HG03571 (cell line): ENCODE data around the gene SPI1.

ENCODE experiments used
- ATAC-seq: cut with Tn5 transposase; IDR thresholded peaks from one replicate; pipeline ENCODE4 v1.9.1; 2021; ENCODE audit not compliant: unreplicated experiment

The SPI1 gene

GRCh38 chr11:47407746-47408590 is 29.6 kb upstream of the SPI1 start, which contains the start of gene SLC39A13:
SLC39A13 (plus strand) TSS chr11:47408590; CDS start chr11:47410095, 1,505 bp downstream.
- peak; percentile 83 for ATAC-seq

DNA sequence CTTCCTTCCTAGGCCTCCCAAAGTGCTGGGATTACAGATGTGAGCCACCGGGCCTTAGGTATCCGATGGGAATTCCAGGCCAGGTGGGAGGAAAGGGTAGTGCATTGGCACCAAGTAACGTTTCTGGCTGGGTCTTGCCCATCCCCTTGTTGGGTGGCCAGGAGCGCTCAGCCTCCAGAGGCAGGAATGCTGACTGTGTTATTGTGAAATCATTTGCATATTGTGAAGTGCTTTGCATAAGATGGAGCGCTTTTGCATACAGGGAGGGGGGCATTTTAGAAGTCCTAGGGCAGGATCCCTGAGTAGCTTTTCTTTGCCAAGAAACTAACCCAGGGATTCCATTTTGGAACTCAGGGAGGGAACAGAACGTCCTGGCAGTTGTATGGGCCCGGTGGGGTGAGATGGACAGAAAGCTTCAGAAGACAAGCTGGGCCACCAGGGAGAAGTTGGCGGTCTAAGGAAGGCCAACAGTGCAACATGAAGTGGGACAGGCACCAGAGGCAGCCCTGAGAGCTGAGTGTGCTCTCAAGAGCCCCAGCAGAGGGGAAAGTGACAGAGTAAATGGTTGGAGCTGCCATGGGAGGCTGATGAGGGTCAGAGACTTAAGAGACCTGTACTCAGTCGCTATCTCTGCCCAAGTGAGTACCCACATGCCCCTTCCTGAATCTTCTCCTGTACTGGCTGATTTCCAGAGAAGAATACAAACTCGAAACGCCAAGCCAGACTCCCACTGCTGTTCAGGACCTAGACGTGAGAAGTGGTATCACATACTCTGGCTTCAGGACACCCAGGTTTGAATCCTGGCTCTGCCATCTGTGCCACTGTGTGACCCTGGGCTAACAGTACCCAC is 28.8 kb upstream of the SPI1 start:
- no peak for ATAC-seq

GRCh38 chr11:47403571-47403970 is 25.2 kb upstream of the SPI1 start:
- ATAC-seq, result no peak

- ATAC-seq, result no peak
These were observed 24.8 kb upstream of the SPI1 start for GRCh38 chr11:47403135-47403534.

DNA sequence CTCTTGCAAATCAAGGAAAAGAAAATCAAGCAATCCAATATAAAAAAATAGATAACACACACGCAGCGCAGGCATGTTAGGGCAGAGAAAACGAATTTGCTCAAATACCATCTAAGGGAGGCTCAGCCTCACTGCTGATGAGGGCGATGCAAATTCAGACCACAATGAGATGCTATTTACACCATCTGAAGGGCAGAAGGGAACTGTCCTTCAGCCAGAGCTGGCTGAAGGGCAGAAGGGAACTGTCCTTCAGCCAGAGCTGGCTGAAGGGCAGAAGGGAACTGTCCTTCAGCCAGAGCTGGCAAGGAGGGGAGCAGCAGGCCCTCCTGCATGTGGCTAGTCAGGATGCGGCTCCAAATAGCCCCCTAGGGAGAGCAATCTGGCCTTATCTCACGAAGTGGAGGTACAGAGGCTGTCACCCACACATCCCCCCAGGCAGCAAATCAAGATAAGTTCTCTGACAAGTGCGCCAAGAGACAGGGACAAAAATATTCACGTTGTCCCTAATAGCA is 22.5 kb upstream of the SPI1 start:
- ATAC-seq, result peak; percentile 49

DNA sequence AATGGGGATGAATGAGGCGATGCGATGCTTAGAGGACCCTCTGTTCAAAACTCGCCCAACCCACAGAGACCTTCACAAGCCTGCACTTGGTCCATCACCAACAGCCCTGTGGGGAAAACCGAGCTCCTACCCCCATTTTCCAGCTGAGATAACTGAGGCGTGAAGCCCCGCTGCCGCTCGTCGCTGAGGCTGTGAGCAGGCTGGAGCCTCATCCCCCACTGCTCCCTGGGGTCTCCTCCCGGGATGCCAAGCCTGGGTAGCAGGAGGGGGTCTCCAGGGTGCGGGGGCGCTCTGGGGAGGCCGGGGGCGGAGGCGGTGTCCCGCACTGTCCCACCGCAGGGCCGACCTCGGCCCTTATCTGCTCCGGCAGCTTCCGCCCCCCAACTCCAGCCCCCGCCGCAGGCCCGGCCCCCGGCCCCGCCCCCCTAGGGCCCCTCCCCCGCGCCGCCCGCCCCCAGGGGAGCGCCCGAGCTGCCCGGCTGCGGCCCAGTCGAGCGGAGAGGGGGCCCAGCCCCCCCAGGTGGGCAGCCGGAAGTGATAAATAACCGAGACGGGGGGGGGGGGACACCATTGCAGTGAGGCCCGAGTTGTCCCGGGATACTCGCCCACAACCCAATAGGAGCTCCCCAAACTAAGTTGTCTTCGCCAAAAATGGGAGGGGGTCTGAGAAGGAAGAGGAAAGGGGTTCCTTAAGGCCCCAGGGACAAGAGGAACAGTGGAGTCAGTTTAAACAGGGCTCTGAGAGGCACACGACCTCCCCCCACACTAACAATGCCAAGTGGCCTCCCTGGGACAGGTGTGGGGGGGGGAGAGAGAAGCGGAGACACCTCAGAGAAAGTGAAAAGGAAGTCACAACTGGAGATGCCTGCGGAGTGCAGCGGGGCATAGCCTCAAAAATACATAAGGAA is 21.8 kb upstream of the SPI1 start:
- ATAC-seq, result peak; percentile 43

GRCh38 chr11:47398551-47398950 is 20.2 kb upstream of the SPI1 start:
- no peak for ATAC-seq

DNA sequence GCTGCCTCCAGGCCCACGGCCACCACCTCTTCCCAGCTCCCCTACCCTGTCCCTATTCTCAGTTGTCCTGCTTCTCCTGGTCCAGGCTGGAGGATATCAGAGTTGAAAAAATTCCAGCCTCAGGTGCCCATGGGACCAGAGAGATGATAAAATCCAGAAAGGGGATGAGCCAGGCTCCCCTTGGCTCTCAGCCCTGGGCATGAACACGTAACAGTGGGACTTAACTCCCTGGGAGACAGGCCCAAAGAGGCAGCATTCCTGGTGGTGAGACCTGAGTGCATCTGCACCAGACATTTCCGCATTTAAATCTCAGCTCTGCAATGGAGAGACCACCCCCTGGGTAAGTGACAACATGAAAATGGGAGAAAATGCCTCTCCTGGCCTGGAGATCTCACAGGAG is 19.7 kb upstream of the SPI1 start:
- ATAC-seq, result no peak

GRCh38 chr11:47396049-47396320 is 17.6 kb upstream of the SPI1 start:
- no peak for ATAC-seq

- no peak for ATAC-seq
These were observed 17.1 kb upstream of the SPI1 start for GRCh38 chr11:47395223-47396048.

- no peak for ATAC-seq
These were observed 16.2 kb upstream of the SPI1 start for GRCh38 chr11:47394322-47395222.

DNA sequence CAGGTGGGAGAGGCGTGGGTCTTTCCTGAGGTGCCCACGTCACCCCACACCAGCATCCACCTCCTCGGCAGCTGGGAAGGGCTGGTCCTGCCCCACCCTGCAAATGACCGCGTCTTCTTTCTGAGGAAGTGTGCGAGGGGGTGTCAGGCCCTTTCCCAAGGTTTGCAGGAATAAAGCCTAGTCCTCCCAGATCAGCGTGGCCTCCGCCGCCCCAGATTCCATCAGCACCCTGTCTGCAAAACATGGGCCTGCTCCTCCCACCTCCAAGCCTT is 15.6 kb upstream of the SPI1 start:
- no peak for ATAC-seq

- ATAC-seq, result no peak
These were observed 15.1 kb upstream of the SPI1 start for GRCh38 chr11:47393163-47394049.

DNA sequence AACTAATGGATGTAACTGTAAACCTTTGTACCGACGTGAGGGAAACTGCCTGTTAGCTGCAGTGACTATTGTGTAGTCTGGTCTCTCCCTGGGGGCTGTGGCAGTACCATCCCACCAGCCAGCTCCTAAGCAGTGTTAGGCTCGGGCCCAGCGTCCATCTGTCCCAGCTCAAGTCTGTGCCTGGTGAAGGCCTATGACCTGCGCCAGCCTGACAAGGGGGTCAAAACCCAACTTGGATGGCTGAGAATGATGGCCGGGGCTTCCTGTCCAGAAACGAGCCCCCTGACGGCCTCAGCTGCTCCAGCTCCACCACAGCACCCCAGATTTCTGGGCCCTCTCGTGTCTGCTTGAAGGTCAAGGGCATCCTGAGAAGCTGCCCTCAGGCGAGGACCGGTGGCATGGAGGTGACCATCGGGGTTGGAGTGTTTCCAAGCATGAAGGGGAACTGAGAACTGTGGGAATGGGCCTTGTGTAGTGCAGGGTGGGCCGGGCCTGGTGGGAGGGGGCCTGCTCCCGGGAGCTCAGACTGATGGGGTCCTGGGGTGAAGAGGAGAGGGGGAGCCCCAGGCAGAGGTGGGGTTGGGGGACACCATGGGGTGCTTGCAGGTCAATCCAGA is 14.3 kb upstream of the SPI1 start:
- no peak for ATAC-seq

GRCh38 chr11:47391711-47392432 is 13.5 kb upstream of the SPI1 start:
- no peak for ATAC-seq

- no peak for ATAC-seq
These were observed 12.8 kb upstream of the SPI1 start for GRCh38 chr11:47391077-47391583.

DNA sequence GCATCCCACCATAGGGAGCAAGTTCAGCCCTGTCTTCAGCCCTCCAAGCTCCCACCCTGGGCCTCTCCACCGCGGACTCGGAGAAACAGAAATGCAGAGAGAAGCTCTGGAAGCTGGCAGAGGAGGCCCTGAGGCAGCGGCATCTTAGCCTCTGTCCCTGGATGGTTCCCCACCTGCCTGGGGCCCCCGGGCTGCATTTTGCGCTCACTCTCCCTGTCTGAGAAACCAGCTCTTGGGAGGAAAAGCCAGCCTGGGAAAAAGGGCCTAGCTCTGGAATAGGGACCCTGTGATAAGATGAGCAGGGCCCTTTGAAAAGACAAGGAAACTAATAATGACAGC is 12.0 kb upstream of the SPI1 start:
- no peak for ATAC-seq
